HepG2 (cell line): ENCODE data around the gene RORC. TPM values are rescaled to one million over a fixed set of nuclear protein-coding genes. Genes with fewer than 3 reads are reported as not detected.

Experiments used
- ADNP ChIP-seq: sonication (generic); formaldehyde crosslinking; IDR thresholded peaks from 2 replicates; pipeline ENCODE4 v1.4.0; 2020; ENCODE audit warnings: missing genetic modification reagents
- CBFB ChIP-seq: sonication (generic); formaldehyde crosslinking; IDR thresholded peaks from 2 replicates; pipeline ENCODE4 v1.4.0; 2020; ENCODE audit warnings: missing genetic modification reagents
- HNRNPK ChIP-seq: fragments of 200-400 bp; formaldehyde crosslinking; IDR thresholded peaks from 2 replicates; pipeline ENCODE4 v1.6.1; 2018; ENCODE audit warnings: low read length, low read depth, moderate library complexity, mild to moderate bottlenecking; ENCODE audit not compliant: poor library complexity, severe bottlenecking
- KAT2B ChIP-seq: fragments of 150-350 bp; IDR thresholded peaks from 2 replicates; pipeline ENCODE4 v1.6.1; 2014; ENCODE audit warnings: low read depth, low read length, borderline replicate concordance
- KLF6 ChIP-seq: IDR thresholded peaks from 2 replicates; pipeline ENCODE4 v1.8.0; 2016; ENCODE audit warnings: missing biosample characterization, missing genetic modification reagents
- NFIB ChIP-seq: sonication (generic); formaldehyde crosslinking; IDR thresholded peaks from 2 replicates; pipeline ENCODE4 v1.9.0; 2021; ENCODE audit warnings: missing genetic modification reagents, mild to moderate bottlenecking, borderline replicate concordance
- SIX1 ChIP-seq: sonication (generic); formaldehyde crosslinking; IDR thresholded peaks from 2 replicates; pipeline ENCODE4 v1.4.0; 2020; ENCODE audit warnings: missing genetic modification reagents, borderline replicate concordance
- SMC3 ChIP-seq: IDR thresholded peaks from 2 replicates; pipeline ENCODE4 v1.6.1; 2011; ENCODE audit warnings: low read length, improper control_type of control experiment
- SP1 ChIP-seq, 2 experiments: fragments of 450-650 bp in 1 of 2; sonication (generic) in 1 of 2; formaldehyde crosslinking in 1 of 2; IDR thresholded peaks; 2 replicates each; pipeline versions ENCODE4 v1.4.0 to v1.6.1; 2016 to 2020; ENCODE audit warnings: missing genetic modification reagents in 1 of 2
- TERF1 ChIP-seq: sonication (generic); formaldehyde crosslinking; IDR thresholded peaks from 2 replicates; pipeline ENCODE4 v1.8.0; 2022; ENCODE audit warnings: mild to moderate bottlenecking, missing genetic modification reagents, moderate library complexity
- ZFY ChIP-seq: sonication (generic); formaldehyde crosslinking; IDR thresholded peaks from 2 replicates; pipeline ENCODE4 v1.4.0; 2020; ENCODE audit warnings: missing genetic modification reagents
- ZHX1 ChIP-seq: sonication (generic); formaldehyde crosslinking; IDR thresholded peaks from 2 replicates; pipeline ENCODE4 v1.8.1; 2022; ENCODE audit warnings: low read depth, mild to moderate bottlenecking, missing genetic modification reagents
- ZNF142 ChIP-seq: sonication (generic); formaldehyde crosslinking; IDR thresholded peaks from 2 replicates; pipeline ENCODE4 v1.4.0; 2020; ENCODE audit warnings: missing genetic modification reagents
- ZNF256 ChIP-seq: sonication (generic); formaldehyde crosslinking; conservative IDR thresholded peaks from 2 replicates; pipeline ENCODE4 v1.4.0; 2020; ENCODE audit warnings: missing genetic modification reagents
- ZNF274 ChIP-seq: sonication (generic); formaldehyde crosslinking; IDR thresholded peaks from 2 replicates; pipeline ENCODE4 v1.5.1; 2020; ENCODE audit warnings: mild to moderate bottlenecking, missing genetic modification reagents
- ZNF703 ChIP-seq: sonication (generic); formaldehyde crosslinking; IDR thresholded peaks from 2 replicates; pipeline ENCODE4 v1.5.1; 2020; ENCODE audit warnings: missing genetic modification reagents, mild to moderate bottlenecking, moderate library complexity, borderline replicate concordance
- ZNF768 ChIP-seq: sonication (generic); formaldehyde crosslinking; IDR thresholded peaks from 2 replicates; pipeline ENCODE4 v1.4.0; 2020; ENCODE audit warnings: missing genetic modification reagents
- ZNF841 ChIP-seq: sonication (generic); formaldehyde crosslinking; IDR thresholded peaks from 2 replicates; pipeline ENCODE4 v1.8.1; 2023; ENCODE audit warnings: missing genetic modification reagents, borderline replicate concordance
- ZSCAN21 ChIP-seq: sonication (generic); formaldehyde crosslinking; IDR thresholded peaks from 2 replicates; pipeline ENCODE4 v1.8.0; 2022; ENCODE audit warnings: mild to moderate bottlenecking, missing genetic modification reagents, moderate library complexity, borderline replicate concordance
- polyA plus RNA-seq, 8 experiments: library from polyadenylated mRNA; depleted of rRNA in 3 of 8; stranded (reverse) in 7 of 8; unstranded in 1 of 8; fragments of >200 nt; fragmentation: Illumina TruSeq in 4 of 8; extraction: Trizol in 4 of 8; gene quantifications; 2 replicates each; pipeline versions ENCODE4 v1.2.1 to v1.2.3, GENCODE V29; 2011 to 2016; ENCODE audit warnings: low read depth in 4 of 8, missing spikeins in 1 of 8, mixed read lengths in 1 of 8; ENCODE audit not compliant: insufficient read depth in 1 of 8
- total RNA-seq, 5 experiments: library from RNA; depleted of rRNA; stranded (reverse); fragments of >200 nt; fragmentation: Illumina TruSeq; extraction: Trizol; gene quantifications; 2 replicates each; pipeline ENCODE4 v1.2.3, GENCODE V29; 2016; ENCODE audit warnings: low read depth in 1 of 5

The RORC gene
- total and polyA plus RNA-seq, 2 of the 13 experiments (the other 11 are each of a cell fraction or from before 2014, with no cell fraction given): 2.5 to 6.5 TPM

GRCh38 chr1:151762941-151763921 is 68.4 kb downstream of the RORC start, which contains the start of gene MRPL9 (continued):
- TF ChIP-seq ZHX1 (CRISPR knock-in tag) (0 out of 2 replicates have a peak, but pooled peaks have one; percentile 24), ADNP (CRISPR knock-in tag) (no peak), SIX1 (peak; percentile 36; the same call in 1 of the 2 replicates), TERF1 (CRISPR knock-in tag) (no peak), ZSCAN21 (CRISPR knock-in tag) (no peak; the same call in 1 of the 2 replicates), SP1 (IDR thresholded peaks at IDR 0.05) (no peak), SP1 (CRISPR knock-in tag; IDR thresholded peaks at IDR 0.05) (no peak), ZFY (CRISPR knock-in tag) (peak; percentile 90), HNRNPK (no peak), ZNF768 (peak; percentile 49; the same call in 1 of the 2 replicates), NFIB (CRISPR knock-in tag) (no peak), KLF6 (peak; percentile 71; the same call in 1 of the 2 replicates), ZNF256 (CRISPR knock-in tag) (peak; percentile 38; the same call in 1 of the 2 replicates), KAT2B (no peak), CBFB (CRISPR knock-in tag) (peak; percentile 65; the same call in 1 of the 2 replicates), ZNF142 (CRISPR knock-in tag) (peak; percentile 96), ZNF703 (CRISPR knock-in tag) (no peak), SMC3 (no peak), ZNF274 (CRISPR knock-in tag) (peak; percentile 90), ZNF841 (CRISPR knock-in tag) (no peak)
